Heart right ventricle (tissue), 16 donors: ENCODE data around the gene RPAP2. TPM values are rescaled to one million over a fixed set of nuclear protein-coding genes. Genes with fewer than 3 reads are reported as not detected.

ENCODE experiments used
- ATAC-seq, 8 donors: fragments of 200-7000 bp; cut with Tn5 transposase; one replicate each; pipeline ENCODE4 v1.9.1; 2020; ENCODE audit warnings: mild to moderate bottlenecking in 8 of 8, moderate library complexity in 8 of 8, moderate number of reproducible peaks in 1 of 8
- DNase-seq, 2 donors: peaks; one replicate each; pipeline ENCODE4 v3.0.0-alpha.2; 2020
- H3K27ac ChIP-seq, 10 donors: fragments of 200-600 bp; sonication (generic) in 2 of 10; one replicate each; pipeline versions ENCODE4 v1.5.0 to v1.8.0; 2020 to 2022; ENCODE audit warnings: mild to moderate bottlenecking in 3 of 10
- H3K27me3 ChIP-seq, 7 donors: fragments of 200-600 bp; one replicate each; pipeline ENCODE4 v1.8.0; 2021 to 2022; ENCODE audit warnings: mild to moderate bottlenecking in 2 of 7
- H3K36me3 ChIP-seq, 9 donors: fragments of 200-600 bp; sonication (generic) in 1 of 9; one replicate each; pipeline versions ENCODE4 v1.5.0 to v1.8.0; 2020 to 2022; ENCODE audit warnings: mild to moderate bottlenecking in 2 of 9
- H3K4me1 ChIP-seq, 9 donors: fragments of 200-600 bp; sonication (generic) in 1 of 9; one replicate each; pipeline versions ENCODE4 v1.5.0 to v1.8.0; 2020 to 2022; ENCODE audit warnings: mild to moderate bottlenecking in 4 of 9
- H3K4me3 ChIP-seq, 10 donors: fragments of 200-600 bp; sonication (generic) in 2 of 10; one replicate each; pipeline versions ENCODE4 v1.5.0 to v1.8.0; 2020 to 2022; ENCODE audit warnings: mild to moderate bottlenecking in 7 of 10, moderate library complexity in 2 of 10
- H3K9me3 ChIP-seq, 11 donors: fragments of 200-600 bp in 10 of 11; sonication (generic) in 2 of 11; one replicate each; pipeline versions ENCODE4 v1.5.0 to v1.8.0; 2013 to 2022; ENCODE audit warnings: mild to moderate bottlenecking in 2 of 11, control low read depth in 1 of 11, moderate library complexity in 1 of 11
- CTCF ChIP-seq, 9 donors: fragments of 200-600 bp; sonication (generic) in 2 of 9; IDR thresholded peaks; one replicate each; pipeline versions ENCODE4 v1.5.0 to v1.8.0; 2021 to 2022; ENCODE audit warnings: antibody characterized with exemption in 9 of 9, mild to moderate bottlenecking in 5 of 9, moderate library complexity in 1 of 9
- WGBS, 2 donors: extraction: QIAGEN DNeasy Blood & Tissue Kit; methylation state at CpG; one replicate each; pipeline ENCODE4 v1.1.7; 2013; ENCODE audit warnings: inconsistent platforms in 1 of 2; 5-methylcytosine and 5-hydroxymethylcytosine counted together
- intact Hi-C, 10 donors: fragments of 100-400 bp; cut with DNase I; formaldehyde crosslinking; loops; one replicate each; pipeline versions ENCODE4 v1.11.1 to v1.14.2; 2022
- polyA plus RNA-seq, 2 donors: library from polyadenylated mRNA; stranded (reverse); fragments of 200-250 nt; gene quantifications; one replicate each; pipeline ENCODE4 v1.2.3, GENCODE V29; 2013
- total RNA-seq, 10 donors: library from RNA; stranded (reverse); fragmentation: NEBNext Ultra II Directional in 3 of 10; extraction: Animal tissue kit (Norgen Biotek cat#: 25700) in 3 of 10; gene quantifications; one replicate each; pipeline versions ENCODE4 v1.2.1 to v1.2.4, GENCODE V29; 2021 to 2023
- donor health status: Arrhythmogenic right ventricular cardiomyopathy.
- donor health status: ischemic (EF 13 %, LVEDD 7.1; RV severe dilation, severe dysfunction).
- donor health status: healthy with polysubstance abuse.
- donor health status: DM: no; HTN: yes; CAD: no.
- donor health status: DM: no; HTN: no; CAD: no.
- donor health status: ischemic (EF 25% LVEDD 6.9; RV normal size, moderate dysfunction).
- donor health status: ischemic (EF 25% LVEDD 5.7; RV mildly dilated, moderate dysfunction).
- donor health status: healthy.
- donor health status: DM: yes; HTN: yes; CAD: no.
- donor health status: Ischemic cardiomyopathy.
- donor health status: ischemic (EF 35%, LVEDD 5.7; RV mildly dilated, moderate dysfunction).
- donor health status: nonischemic (EF 11% LVEDD 7.7; RV severe dilation, severe dysfunction).
- donor health status: DM: yes; HTN: yes; CAD: no.
- donor health status: PGD.
- donor health status: ischemic (EF 29% LVEDD 5.4; RV normal size, mild dysfunction).
- donor health status: nonischemic (EF 23%, LVEDD 6.1; RV moderate dilation, normal function).

The RPAP2 gene
- total and polyA plus RNA-seq, 12 donors = 7.0 to 27.5 (median 23.8) TPM

DNA sequence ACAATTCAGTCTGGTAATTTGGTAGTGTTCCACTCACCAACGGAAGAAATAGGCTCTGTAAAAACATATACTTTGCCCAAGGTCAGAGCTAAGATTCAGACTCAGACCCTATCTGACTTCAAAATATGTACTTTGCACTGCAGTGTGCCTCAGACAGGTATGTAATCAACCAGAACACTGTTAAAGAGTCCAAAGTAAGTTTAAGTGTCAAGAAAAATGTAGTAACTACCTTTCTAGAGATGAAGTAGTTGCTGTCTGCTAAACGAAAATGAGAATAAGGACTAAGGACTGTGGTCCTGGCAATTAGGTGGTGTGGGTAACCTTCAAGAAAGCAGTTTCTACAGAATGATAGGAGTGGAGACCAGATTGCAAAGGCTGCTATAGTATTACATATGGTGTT lies 61.1 kb downstream of the RPAP2 start:
- Histone ChIP-seq H3K27ac (no peak overlapping the region), H3K4me1 (no peaks in the 10 kb centered on the region), H3K4me3 (no peak overlapping the region), H3K36me3 (peaks cover 0 to 65% (median 7%) of the 10 kb centered on the region in 9 donors), H3K9me3 (peaks cover 0 to 5% (median 0%) of the 10 kb centered on the region in 11 donors), H3K27me3 (no peaks in the 10 kb centered on the region)
- TF ChIP-seq CTCF (IDR thresholded peaks at IDR 0.05) = no peak
- intact Hi-C loops = no loop called here
- ATAC-seq (no peak), DNase-seq (no peak)
- WGBS, 2 donors = 95 to 98% methylated on average over 2 of the region's 2 CpGs

DNA sequence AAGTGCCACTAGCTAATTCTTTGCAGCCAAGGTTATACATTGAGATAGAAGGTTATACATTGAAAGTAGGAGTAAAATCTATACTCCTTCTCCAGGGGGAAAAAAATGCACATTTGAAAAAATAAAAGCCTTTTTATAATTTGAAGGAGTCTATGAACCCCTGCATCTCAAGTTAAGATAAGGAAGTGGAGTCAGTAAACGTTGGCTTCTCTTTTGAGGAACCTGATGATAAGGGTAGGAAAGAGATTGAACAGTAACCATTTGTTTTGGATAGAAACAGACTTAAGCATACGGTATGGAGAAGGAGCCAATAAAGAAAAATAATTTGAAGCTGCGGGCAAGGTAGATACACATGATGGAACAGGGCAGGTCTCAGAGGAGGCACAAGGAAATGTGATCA lies 64.1 kb downstream of the RPAP2 start:
- Histone ChIP-seq H3K27ac (no peak overlapping the region), H3K9me3 (no peaks in the 10 kb centered on the region), H3K36me3 (peaks cover 0 to 42% (median 7%) of the 10 kb centered on the region in 9 donors), H3K4me3 (no peak overlapping the region), H3K27me3 (no peaks in the 10 kb centered on the region), H3K4me1 (peaks cover 0 to 5% (median 0%) of the 10 kb centered on the region in 9 donors)
- TF ChIP-seq CTCF (IDR thresholded peaks at IDR 0.05) = no peak
- intact Hi-C loops = no loop called here
- ATAC-seq = no peak
- no peak for DNase-seq
- 56 to 59% methylated on average over 3 of the region's 3 CpGs for WGBS, 2 donors

GRCh38 chr1:92363401-92363800 lies 64.5 kb downstream of the RPAP2 start:
- intact Hi-C loops = no loop called here
- TF ChIP-seq CTCF (IDR thresholded peaks at IDR 0.05) = no peak
- Histone ChIP-seq H3K27ac (no peak overlapping the region), H3K4me3 (no peak overlapping the region), H3K9me3 (no peaks in the 10 kb centered on the region), H3K4me1 (peaks cover 0 to 5% (median 0%) of the 10 kb centered on the region in 9 donors), H3K36me3 (peaks cover 0 to 37% (median 4%) of the 10 kb centered on the region in 9 donors), H3K27me3 (no peaks in the 10 kb centered on the region)
- DNase-seq (no peak), ATAC-seq (no peak)
- 77 to 81% methylated on average over 3 of the region's 3 CpGs for WGBS, 2 donors

- Histone ChIP-seq H3K27ac (no peak overlapping the region), H3K4me3 (no peak overlapping the region), H3K27me3 (no peaks in the 10 kb centered on the region), H3K9me3 (no peaks in the 10 kb centered on the region), H3K36me3 (peaks cover 0 to 31% (median 0%) of the 10 kb centered on the region in 9 donors), H3K4me1 (peaks cover 0 to 5% (median 0%) of the 10 kb centered on the region in 9 donors)
- TF ChIP-seq CTCF (IDR thresholded peaks at IDR 0.05) = no peak
- intact Hi-C loops = no loop called here
- ATAC-seq (no peak), DNase-seq (no peak)
- 82 to 86% methylated on average over 4 of the region's 4 CpGs for WGBS, 2 donors
These were observed 66.7 kb downstream of the RPAP2 start for GRCh38 chr1:92365378-92366039.
